Heart left ventricle (tissue), 16 donors: ENCODE data around the gene VTI1A. TPM values are rescaled to one million over a fixed set of nuclear protein-coding genes. Genes with fewer than 3 reads are reported as not detected.

ENCODE experiments used
- ATAC-seq, 4 donors: fragments of 200-7000 bp; cut with Tn5 transposase; one replicate each; pipeline ENCODE4 v1.9.1; 2020 to 2022; ENCODE audit warnings: moderate library complexity in 4 of 4, mild to moderate bottlenecking in 3 of 4, moderate number of reproducible peaks in 1 of 4
- DNase-seq, 5 donors: peaks; one replicate each; pipeline ENCODE4 v3.0.0-alpha.2; 2020
- H3K27ac ChIP-seq, 12 donors: fragments of 200-600 bp; sonication (generic) in 4 of 12; one replicate each; pipeline versions ENCODE4 v1.5.0 to v1.8.0; 2016 to 2022; ENCODE audit warnings: mild to moderate bottlenecking in 2 of 12
- H3K27me3 ChIP-seq, 9 donors: fragments of 200-600 bp; sonication (generic) in 2 of 9; one replicate each; pipeline versions ENCODE4 v1.5.1 to v1.8.0; 2016 to 2022; ENCODE audit warnings: mild to moderate bottlenecking in 3 of 9
- H3K36me3 ChIP-seq, 9 donors: fragments of 200-600 bp; sonication (generic) in 2 of 9; one replicate each; pipeline versions ENCODE4 v1.5.0 to v1.8.0; 2018 to 2022; ENCODE audit warnings: mild to moderate bottlenecking in 2 of 9
- H3K4me1 ChIP-seq, 12 donors: fragments of 200-600 bp; sonication (generic) in 4 of 12; one replicate each; pipeline versions ENCODE4 v1.5.0 to v1.8.0; 2016 to 2022; ENCODE audit warnings: mild to moderate bottlenecking in 3 of 12
- H3K4me3 ChIP-seq, 12 donors: fragments of 200-600 bp; sonication (generic) in 4 of 12; one replicate each; pipeline versions ENCODE4 v1.5.0 to v1.8.0; 2017 to 2022; ENCODE audit warnings: mild to moderate bottlenecking in 9 of 12, moderate library complexity in 4 of 12
- H3K9me3 ChIP-seq, 12 donors: fragments of 200-600 bp; sonication (generic) in 4 of 12; one replicate each; pipeline versions ENCODE4 v1.5.0 to v1.8.0; 2016 to 2022; ENCODE audit warnings: mild to moderate bottlenecking in 1 of 12
- CTCF ChIP-seq, 12 donors: fragments of 200-600 bp; sonication (generic) in 4 of 12; IDR thresholded peaks; one replicate each; pipeline versions ENCODE4 v1.5.0 to v1.8.0; 2018 to 2022; ENCODE audit warnings: antibody characterized with exemption in 12 of 12, mild to moderate bottlenecking in 5 of 12
- POLR2A ChIP-seq, 2 donors: fragments of 450-650 bp; IDR thresholded peaks; one replicate each; pipeline ENCODE4 v1.6.1; 2017; ENCODE audit warnings: antibody characterized with exemption in 2 of 2, mild to moderate bottlenecking in 2 of 2, moderate library complexity in 2 of 2
- WGBS, 4 donors: extraction: QIAGEN DNeasy Blood & Tissue Kit in 2 of 4; methylation state at CpG; one replicate each; pipeline versions ENCODE4 v1.1.5 to v1.1.7; 2013 to 2018; 5-methylcytosine and 5-hydroxymethylcytosine counted together
- intact Hi-C, 10 donors: fragments of 100-400 bp; cut with DNase I; formaldehyde crosslinking; loops; one replicate each; pipeline versions ENCODE4 v1.11.1 to v1.14.2; 2022
- polyA plus RNA-seq, 2 donors: library from polyadenylated mRNA; stranded (reverse); fragments of 200-250 nt; gene quantifications; one replicate each; pipeline ENCODE4 v1.2.3, GENCODE V29; 2013
- total RNA-seq, 9 donors: library from RNA; depleted of rRNA in 2 of 9; stranded (reverse); fragments of >200 nt in 2 of 9; fragmentation: NEBNext Ultra II Directional in 3 of 9; extraction: Animal tissue kit (Norgen Biotek cat#: 25700) in 3 of 9; gene quantifications; one replicate each; pipeline versions ENCODE4 v1.1.0 to v1.2.4, GENCODE V29; 2016 to 2023
- donor health status: ischemic (EF 13 %, LVEDD 7.1; RV severe dilation, severe dysfunction).
- donor health status: healthy with polysubstance abuse.
- donor health status: DM: no; HTN: yes; CAD: no.
- donor health status: DM: no; HTN: no; CAD: no.
- donor health status: ischemic (EF 25% LVEDD 6.9; RV normal size, moderate dysfunction).
- donor health status: ischemic (EF 25% LVEDD 5.7; RV mildly dilated, moderate dysfunction).
- donor health status: healthy.
- donor health status: DM: yes; HTN: yes; CAD: no.
- donor health status: ischemic (EF 35%, LVEDD 5.7; RV mildly dilated, moderate dysfunction).
- donor health status: nonischemic (EF 11% LVEDD 7.7; RV severe dilation, severe dysfunction).
- donor health status: DM: yes; HTN: yes; CAD: no.
- donor health status: PGD.
- donor health status: ischemic (EF 29% LVEDD 5.4; RV normal size, mild dysfunction).
- donor health status: nonischemic (EF 23%, LVEDD 6.1; RV moderate dilation, normal function).

Gene VTI1A
- total and polyA plus RNA-seq, 11 donors = 6.0 to 33.1 (median 23.2) TPM

GRCh38 chr10:112832361-112832878 is 385.4 kb downstream of the VTI1A start:
- intact Hi-C loops = no loop called here
- no peak overlapping the region for H3K27ac ChIP-seq
- peaks cover 0 to 23% (median 12%) of the 10 kb centered on the region in 12 donors for H3K4me1 ChIP-seq
- 87 to 93% (median 90%) methylated on average over 7 of the region's 7 CpGs for WGBS, 4 donors
- no peaks in the 10 kb centered on the region for H3K36me3 ChIP-seq
- TF ChIP-seq POLR2A (IDR thresholded peaks at IDR 0.05) = no peak
- TF ChIP-seq CTCF (IDR thresholded peaks at IDR 0.05) = no peak
- H3K27me3 ChIP-seq = no peaks in the 10 kb centered on the region
- ATAC-seq (no peak), DNase-seq (no peak)
- H3K9me3 ChIP-seq = no peaks in the 10 kb centered on the region
- H3K4me3 ChIP-seq = no peak overlapping the region

- intact Hi-C loops = no loop called here
- H3K9me3 ChIP-seq = no peaks in the 10 kb centered on the region
- H3K27me3 ChIP-seq = no peaks in the 10 kb centered on the region
- DNase-seq (no peak), ATAC-seq (no peak)
- peaks cover 0 to 23% (median 12%) of the 10 kb centered on the region in 12 donors for H3K4me1 ChIP-seq
- WGBS, 4 donors = 93 to 98% (median 96%) methylated on average over 2 of the region's 2 CpGs
- no peak overlapping the region for H3K4me3 ChIP-seq
- no peaks in the 10 kb centered on the region for H3K36me3 ChIP-seq
- no peak overlapping the region for H3K27ac ChIP-seq
- TF ChIP-seq CTCF (IDR thresholded peaks at IDR 0.05) (no peak), POLR2A (IDR thresholded peaks at IDR 0.05) (no peak)
Observed at GRCh38 chr10:112832959-112833358, 385.9 kb downstream of the VTI1A start.

- 50 to 68% (median 50%) methylated on average over 8 of the region's 8 CpGs for WGBS, 4 donors
- no peaks in the 10 kb centered on the region for H3K27me3 ChIP-seq
- H3K27ac ChIP-seq = no peak overlapping the region
- ATAC-seq (peak in 3 of 4 donors; percentile 31 to 60 (median 45)), DNase-seq (peak in 1 of 5 donors; percentile 39)
- no peak overlapping the region for H3K4me3 ChIP-seq
- peaks cover 0 to 3% (median 0%) of the 10 kb centered on the region in 12 donors for H3K9me3 ChIP-seq
- no peaks in the 10 kb centered on the region for H3K36me3 ChIP-seq
- intact Hi-C loops = no loop called here
- TF ChIP-seq CTCF (IDR thresholded peaks at IDR 0.05) = no peak
- H3K4me1 ChIP-seq = peaks cover 0 to 23% (median 12%) of the 10 kb centered on the region in 12 donors
Observed at GRCh38 chr10:112834751-112835181, 387.8 kb downstream of the VTI1A start.

GRCh38 chr10:112835217-112835715 is 388.3 kb downstream of the VTI1A start:
- Histone ChIP-seq H3K4me1 (peaks cover 0 to 23% (median 12%) of the 10 kb centered on the region in 12 donors), H3K9me3 (peaks cover 0 to 8% (median 0%) of the 10 kb centered on the region in 12 donors), H3K27ac (no peak overlapping the region), H3K27me3 (no peaks in the 10 kb centered on the region), H3K4me3 (no peak overlapping the region), H3K36me3 (no peaks in the 10 kb centered on the region)
- WGBS, 4 donors = 64 to 68% (median 65%) methylated on average over 11 of the region's 11 CpGs
- no peak for TF ChIP-seq POLR2A (IDR thresholded peaks at IDR 0.05)
- no peak for TF ChIP-seq CTCF (IDR thresholded peaks at IDR 0.05)
- ATAC-seq (no peak), DNase-seq (no peak)
- intact Hi-C loops = no loop called here
